OCI-LY7 (cell line): ENCODE measurements around the gene AOPEP. TPM values are rescaled to one million over a fixed set of nuclear protein-coding genes. Genes with fewer than 3 reads are reported as not detected.

ENCODE experiments used
- BruUV-seq: library from RNA; stranded (reverse); fragments of 400-500 nt; replicated peaks from 2 replicates; lab custom pipeline; 2021; lab: Mats Ljungman, UMichigan
- CTCF ChIA-PET: fragments of 300-600 bp; sonication (Branson Sonifier 250); formaldehyde crosslinking; loops from one replicate; lab custom pipeline; 2022; ENCODE audit warnings: antibody characterized with exemption; ENCODE audit not compliant: unreplicated experiment; lab: Charles Lee
- POLR2A ChIA-PET: fragments of 300-600 bp; sonication (Branson Sonifier 250); formaldehyde crosslinking; loops from one replicate; lab custom pipeline; 2022; ENCODE audit warnings: antibody characterized with exemption; lab: Charles Lee
- DNase-seq: peaks from one replicate; pipeline ENCODE4 v3.0.0-alpha.2; 2015; ENCODE audit warnings: low spot score
- H2AFZ ChIP-seq: fragments of 200-600 bp; sonication (generic), shearing (Covaris generic); 2 replicates; pipeline ENCODE4 v1.6.1; 2014; ENCODE audit warnings: mild to moderate bottlenecking, antibody characterized with exemption, low read length, moderate library complexity
- H3K27ac ChIP-seq: fragments of 200-600 bp; sonication (generic); 2 replicates; pipeline ENCODE4 v1.5.1; 2014; ENCODE audit warnings: mixed run types, low read depth, mild to moderate bottlenecking, moderate library complexity, low read length, inconsistent platforms; ENCODE audit not compliant: poor library complexity, severe bottlenecking
- H3K36me3 ChIP-seq: fragments of 200-600 bp; sonication (generic); 2 replicates; pipeline ENCODE4 v1.6.1; 2014; ENCODE audit warnings: mild to moderate bottlenecking, antibody characterized with exemption, low read length, moderate library complexity, mixed read lengths; ENCODE audit not compliant: insufficient read depth
- H3K4me1 ChIP-seq: fragments of 200-600 bp; sonication (generic); 2 replicates; pipeline ENCODE4 v1.5.1; 2014; ENCODE audit warnings: mild to moderate bottlenecking, low read length; ENCODE audit not compliant: insufficient read depth, poor library complexity, severe bottlenecking
- H3K4me2 ChIP-seq: fragments of 200-600 bp; sonication (generic); 2 replicates; pipeline ENCODE4 v1.6.1; 2014; ENCODE audit warnings: mild to moderate bottlenecking, low read length
- H3K4me3 ChIP-seq: fragments of 200-600 bp; sonication (generic); 2 replicates; pipeline ENCODE4 v1.5.1; 2014; ENCODE audit warnings: mild to moderate bottlenecking, low read depth, low read length; ENCODE audit not compliant: poor library complexity, severe bottlenecking
- H3K79me2 ChIP-seq: fragments of 200-600 bp; sonication (generic); 2 replicates; pipeline ENCODE4 v1.6.1; 2016; ENCODE audit warnings: low read depth, mild to moderate bottlenecking, low read length, moderate library complexity, mixed read lengths; ENCODE audit not compliant: insufficient read depth
- H3K9me2 ChIP-seq: fragments of 200-600 bp; sonication (generic); 2 replicates; pipeline ENCODE4 v1.6.1; 2016; ENCODE audit warnings: mild to moderate bottlenecking, low read length, mixed read lengths; ENCODE audit not compliant: insufficient read depth
- H3K9me3 ChIP-seq: fragments of 200-600 bp; sonication (generic); 2 replicates; pipeline ENCODE4 v1.6.1; 2014; ENCODE audit warnings: mild to moderate bottlenecking, mixed run types, low read length, mixed read lengths
- H4K20me1 ChIP-seq: fragments of 200-600 bp; sonication (generic); 2 replicates; pipeline ENCODE4 v1.6.1; 2014; ENCODE audit warnings: mild to moderate bottlenecking, antibody characterized with exemption, low read length, moderate library complexity, mixed read lengths; ENCODE audit not compliant: insufficient read depth
- CTCF ChIP-seq: fragments of 200-600 bp; sonication (generic); conservative IDR thresholded peaks from 2 replicates; pipeline ENCODE4 v1.5.1; 2014; ENCODE audit warnings: mild to moderate bottlenecking, antibody characterized with exemption, low read length, moderate library complexity, mixed read lengths
- EZH2phosphoT487 ChIP-seq: fragments of 200-600 bp; sonication (generic); IDR thresholded peaks from 2 replicates; pipeline ENCODE4 v1.6.1; 2018; ENCODE audit warnings: low read depth, borderline replicate concordance, mild to moderate bottlenecking, mixed run types, antibody characterized with exemption, low read length, moderate library complexity, mixed read lengths
- intact Hi-C: fragments of 100-400 bp; cut with micrococcal nuclease; formaldehyde crosslinking; loops from one replicate; pipeline ENCODE4 v1.10.0; 2022; ENCODE audit not compliant: unreplicated experiment
- total RNA-seq, 2 experiments: library from RNA; depleted of rRNA in 1 of 2; stranded (reverse); fragments of >200 nt in 1 of 2; shearing (Covaris generic) in 1 of 2; gene quantifications; 2 replicates each; pipeline ENCODE4 v1.2.3, GENCODE V29; 2014 to 2022

Gene AOPEP
- total RNA-seq, 2 experiments from 2014 or later = 17.3 to 24.3 TPM

DNA sequence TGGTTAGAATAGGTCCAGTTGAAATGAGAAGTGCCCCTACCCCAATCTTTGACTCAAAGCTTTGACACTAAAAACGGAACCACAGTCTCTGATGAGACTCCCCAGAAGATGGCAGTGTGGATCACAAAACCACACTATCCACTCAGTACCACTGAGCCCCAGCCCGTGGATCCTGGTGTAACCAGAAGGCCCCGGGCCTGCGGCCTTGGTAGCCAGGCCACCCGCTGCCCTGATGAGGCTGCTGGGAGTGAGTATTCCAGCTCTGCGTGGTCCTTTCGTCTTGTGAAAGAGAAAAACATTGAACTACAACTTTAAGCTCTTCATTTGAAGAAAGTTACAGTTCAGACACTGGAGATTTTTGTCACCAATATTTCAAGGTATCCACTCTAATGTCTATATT lies 45.0 kb upstream of the AOPEP start:
- intact Hi-C loops = loop anchor here (1.0 to 5.0 kb wide), 3 partner anchors 101 to 446 kb away; no protein-coding TSS in a partner anchor
- H3K36me3 ChIP-seq = no peaks in the 10 kb centered on the region
- ChIA-PET POLR2A (interaction anchor here (0.6 to 1.2 kb wide), 4 partner anchors 10 to 655 kb away, joined by 3 to 4 read pairs (median 4); no protein-coding TSS in a partner anchor), CTCF (interaction anchor here (0.7 to 1.9 kb wide), 4 partner anchors 12 to 450 kb away, joined by 3 to 6 read pairs (median 4); no protein-coding TSS in a partner anchor)
- BruUV-seq = no TSS peak
- no peaks in the 10 kb centered on the region for H4K20me1 ChIP-seq
- no peaks in the 10 kb centered on the region for H3K9me3 ChIP-seq
- H3K4me1 ChIP-seq = no peaks in the 10 kb centered on the region
- DNase-seq = peak; percentile 74
- no peak overlapping the region for H3K4me2 ChIP-seq
- no peak overlapping the region for H3K4me3 ChIP-seq
- no peak for TF ChIP-seq EZH2phosphoT487
- peak; percentile 88 for TF ChIP-seq CTCF
- H3K27ac ChIP-seq = no peak overlapping the region
- no peaks in the 10 kb centered on the region for H3K9me2 ChIP-seq
- no peaks in the 10 kb centered on the region for H3K79me2 ChIP-seq
- H2AFZ ChIP-seq = peak overlapping the region; percentile 51; the same call in 1 of the 2 replicates

- intact Hi-C loops = no loop called here
- Histone ChIP-seq H2AFZ (no peak overlapping the region), H3K9me2 (no peaks in the 10 kb centered on the region), H3K9me3 (no peaks in the 10 kb centered on the region), H3K4me2 (no peak overlapping the region), H3K4me1 (no peaks in the 10 kb centered on the region), H3K79me2 (no peaks in the 10 kb centered on the region), H3K36me3 (no peaks in the 10 kb centered on the region), H3K27ac (no peak overlapping the region), H4K20me1 (no peaks in the 10 kb centered on the region), H3K4me3 (no peak overlapping the region)
- POLR2A ChIA-PET = no interaction called here
- BruUV-seq = no TSS peak
- TF ChIP-seq EZH2phosphoT487 (no peak), CTCF (no peak)
- CTCF ChIA-PET = no interaction called here
- DNase-seq = no peak
Observed at GRCh38 chr9:94685359-94685758, 41.1 kb upstream of the AOPEP start.

GRCh38 chr9:94687451-94687850 lies 39.0 kb upstream of the AOPEP start:
- Histone ChIP-seq H3K4me1 (no peaks in the 10 kb centered on the region), H3K4me2 (no peak overlapping the region), H3K27ac (no peak overlapping the region), H3K4me3 (no peak overlapping the region), H3K9me3 (no peaks in the 10 kb centered on the region), H3K36me3 (no peaks in the 10 kb centered on the region), H2AFZ (no peak overlapping the region), H4K20me1 (no peaks in the 10 kb centered on the region), H3K9me2 (no peaks in the 10 kb centered on the region), H3K79me2 (no peaks in the 10 kb centered on the region)
- ChIA-PET CTCF (no interaction called here), POLR2A (interaction anchor here (1.5 kb wide), 1 partner anchor 307 kb away, joined by 4 read pairs; no protein-coding TSS in a partner anchor)
- TF ChIP-seq EZH2phosphoT487 (no peak), CTCF (no peak)
- no peak for DNase-seq
- no TSS peak for BruUV-seq
- intact Hi-C loops = no loop called here
